Endodermal cell (in vitro differentiated cells): ENCODE data around the gene CD302. TPM values are rescaled to one million over a fixed set of nuclear protein-coding genes. Genes with fewer than 3 reads are reported as not detected.
"Not testable (repeated sequence)": the region's sequence is repeated elsewhere in the genome, so short reads cannot be mapped to it uniquely, and the experiment has no call there.

Source experiments
- DNase-seq: peaks from one replicate; pipeline ENCODE4 v3.0.0-alpha.2; 2017
- H3K27ac ChIP-seq: 2 replicates; pipeline ENCODE4 v1.5.1; 2013; ENCODE audit warnings: mild to moderate bottlenecking, low read depth, low read length, moderate library complexity
- H3K27me3 ChIP-seq: 2 replicates; pipeline ENCODE4 v1.6.1; 2013; ENCODE audit warnings: mild to moderate bottlenecking, low read length, moderate library complexity; ENCODE audit not compliant: insufficient read depth, control insufficient read depth, poor library complexity, severe bottlenecking
- H3K36me3 ChIP-seq: 2 replicates; pipeline ENCODE4 v1.7.0; 2013; ENCODE audit warnings: mild to moderate bottlenecking, low read length, moderate library complexity; ENCODE audit not compliant: control insufficient read depth, insufficient read depth
- H3K4me1 ChIP-seq: one replicate; pipeline ENCODE4 v1.7.0; 2013; ENCODE audit warnings: low read length; ENCODE audit not compliant: control insufficient read depth, insufficient read depth
- H3K4me3 ChIP-seq: 2 replicates; pipeline ENCODE4 v1.5.1; 2013; ENCODE audit warnings: mild to moderate bottlenecking, low read length, moderate library complexity
- H3K9ac ChIP-seq: 2 replicates; pipeline ENCODE4 v1.6.1; 2013; ENCODE audit warnings: mild to moderate bottlenecking, low read length, moderate library complexity; ENCODE audit not compliant: poor library complexity, severe bottlenecking; ENCODE audit errors: extremely low read depth
- H3K9me3 ChIP-seq: 2 replicates; pipeline ENCODE4 v1.6.1; 2013; ENCODE audit warnings: mild to moderate bottlenecking, low read length, moderate library complexity; ENCODE audit not compliant: control insufficient read depth
- H3K27ac Mint-ChIP-seq: 2 replicates; pipeline ENCODE4 v1.8.0; 2020; ENCODE audit warnings: mixed read lengths
- H3K27me3 Mint-ChIP-seq: 2 replicates; pipeline ENCODE4 v1.8.0; 2021; ENCODE audit warnings: mild to moderate bottlenecking, mixed read lengths; ENCODE audit not compliant: insufficient read depth
- H3K36me3 Mint-ChIP-seq: 2 replicates; pipeline ENCODE4 v1.8.0; 2020; ENCODE audit warnings: low read depth, mixed read lengths
- H3K4me1 Mint-ChIP-seq: 2 replicates; pipeline ENCODE4 v1.8.0; 2020; ENCODE audit warnings: mixed read lengths
- H3K4me3 Mint-ChIP-seq: 2 replicates; pipeline ENCODE4 v1.8.0; 2020; ENCODE audit warnings: mild to moderate bottlenecking, moderate library complexity, mixed read lengths
- H3K9me3 Mint-ChIP-seq: 2 replicates; pipeline ENCODE4 v1.8.0; 2020; ENCODE audit warnings: mild to moderate bottlenecking, mixed read lengths
- WGBS, 2 experiments: methylation state at CpG; one replicate each; pipeline versions ENCODE4 v1.1.5 to v1.1.7; 2013; ENCODE audit warnings: missing lambda C conversion rate in 2 of 2, mixed read lengths in 1 of 2; ENCODE audit not compliant: insufficient coverage in 1 of 2, insufficient read length in 1 of 2; 5-methylcytosine and 5-hydroxymethylcytosine counted together
- total RNA-seq, 2 donors: library from RNA; stranded (reverse); fragmentation: NEBNext Ultra II Directional in 1 of 2; extraction: Animal tissue kit (Norgen Biotek cat#: 25700) in 1 of 2; gene quantifications; 2 replicates in 1 of 2; 3 replicates in 1 of 2; pipeline ENCODE4 v1.2.1, GENCODE V29; 2021
- TF ChIP-seq, protein P1 (sequence below): fragments of 200-600 bp; sonication (generic); conservative IDR thresholded peaks from 2 replicates; pipeline ENCODE4 v1.5.0; 2021; ENCODE audit warnings: antibody characterized with exemption, mild to moderate bottlenecking

The CD302 gene
- total RNA-seq, 2 donors from 2014 or later = 1.9 to 2.7 TPM

DNA sequence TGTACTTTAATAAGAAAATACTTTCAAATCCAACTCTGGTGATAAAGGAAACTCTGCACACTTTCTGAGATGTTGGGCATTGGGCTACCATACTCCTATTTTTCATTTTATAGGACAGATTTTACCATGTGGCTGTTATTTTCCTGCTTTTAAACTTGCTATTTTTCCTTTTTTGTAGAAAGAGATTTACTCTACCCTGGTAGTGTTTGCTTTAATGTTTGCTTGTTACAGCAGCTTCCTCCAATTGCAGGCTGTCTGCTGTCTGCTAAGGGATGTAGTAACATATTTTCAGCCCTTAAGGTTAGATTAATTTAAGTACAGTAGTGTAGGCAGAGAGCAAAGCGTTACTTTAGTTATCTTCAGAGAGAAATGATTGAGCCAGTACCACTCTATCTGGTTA, 47.1 kb downstream of the CD302 start:
- H3K36me3 Mint-ChIP-seq = peaks cover 59% of the 10 kb centered on the region
- H3K27me3 Mint-ChIP-seq = no peaks in the 10 kb centered on the region
- H3K4me3 ChIP-seq = no peak overlapping the region

DNA sequence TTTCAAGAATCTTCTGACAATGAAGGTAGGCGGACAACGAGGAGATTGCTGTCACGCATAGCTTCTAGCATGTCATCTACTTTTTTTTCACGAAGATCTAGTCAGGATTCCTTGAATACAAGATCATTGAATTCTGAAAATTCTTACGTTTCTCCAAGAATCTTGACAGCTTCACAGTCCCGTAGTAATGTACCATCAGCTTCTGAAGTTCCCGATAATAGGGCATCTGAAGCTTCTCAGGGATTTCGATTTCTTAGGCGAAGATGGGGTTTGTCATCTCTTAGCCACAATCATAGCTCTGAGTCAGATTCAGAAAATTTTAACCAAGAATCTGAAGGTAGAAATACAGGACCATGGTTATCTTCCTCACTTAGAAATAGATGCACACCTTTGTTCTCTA, 49.9 kb downstream of the CD302 start:
- H3K9me3 ChIP-seq = no peaks in the 10 kb centered on the region
- TF ChIP-seq, protein P1, sequence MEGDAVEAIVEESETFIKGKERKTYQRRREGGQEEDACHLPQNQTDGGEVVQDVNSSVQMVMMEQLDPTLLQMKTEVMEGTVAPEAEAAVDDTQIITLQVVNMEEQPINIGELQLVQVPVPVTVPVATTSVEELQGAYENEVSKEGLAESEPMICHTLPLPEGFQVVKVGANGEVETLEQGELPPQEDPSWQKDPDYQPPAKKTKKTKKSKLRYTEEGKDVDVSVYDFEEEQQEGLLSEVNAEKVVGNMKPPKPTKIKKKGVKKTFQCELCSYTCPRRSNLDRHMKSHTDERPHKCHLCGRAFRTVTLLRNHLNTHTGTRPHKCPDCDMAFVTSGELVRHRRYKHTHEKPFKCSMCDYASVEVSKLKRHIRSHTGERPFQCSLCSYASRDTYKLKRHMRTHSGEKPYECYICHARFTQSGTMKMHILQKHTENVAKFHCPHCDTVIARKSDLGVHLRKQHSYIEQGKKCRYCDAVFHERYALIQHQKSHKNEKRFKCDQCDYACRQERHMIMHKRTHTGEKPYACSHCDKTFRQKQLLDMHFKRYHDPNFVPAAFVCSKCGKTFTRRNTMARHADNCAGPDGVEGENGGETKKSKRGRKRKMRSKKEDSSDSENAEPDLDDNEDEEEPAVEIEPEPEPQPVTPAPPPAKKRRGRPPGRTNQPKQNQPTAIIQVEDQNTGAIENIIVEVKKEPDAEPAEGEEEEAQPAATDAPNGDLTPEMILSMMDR = no peak
- Mint-ChIP-seq H3K4me3 (no peak overlapping the region), H3K27me3 (no peaks in the 10 kb centered on the region), H3K27ac (no peak overlapping the region), H3K4me1 (no peaks in the 10 kb centered on the region), H3K9me3 (no peaks in the 10 kb centered on the region), H3K36me3 (peaks cover 75% of the 10 kb centered on the region)
- H3K27ac ChIP-seq = no peak overlapping the region
- 97% methylated on average over 9 of the region's 9 CpGs for WGBS, 2 experiments
- no peaks in the 10 kb centered on the region for H3K27me3 ChIP-seq
- H3K36me3 ChIP-seq = peaks cover 93% of the 10 kb centered on the region
- DNase-seq = no peak
- no peak overlapping the region for H3K4me3 ChIP-seq
- no peak overlapping the region for H3K9ac ChIP-seq
- no peaks in the 10 kb centered on the region for H3K4me1 ChIP-seq

More for the DNA sequence above, 47.1 kb downstream of the CD302 start:
- Mint-ChIP-seq H3K9me3 (no peaks in the 10 kb centered on the region), H3K4me1 (no peaks in the 10 kb centered on the region), H3K27ac (no peak overlapping the region), H3K4me3 (no peak overlapping the region)
- H3K4me1 ChIP-seq = no peaks in the 10 kb centered on the region
- peaks cover 93% of the 10 kb centered on the region for H3K36me3 ChIP-seq
- H3K9ac ChIP-seq = no peak overlapping the region
- no peaks in the 10 kb centered on the region for H3K27me3 ChIP-seq
- 90 to 97% methylated on average over 1 of the region's 1 CpG for WGBS, 2 experiments
- no peaks in the 10 kb centered on the region for H3K9me3 ChIP-seq
- TF ChIP-seq, protein P1 = no peak
- H3K27ac ChIP-seq = no peak overlapping the region
- DNase-seq = no peak

DNA sequence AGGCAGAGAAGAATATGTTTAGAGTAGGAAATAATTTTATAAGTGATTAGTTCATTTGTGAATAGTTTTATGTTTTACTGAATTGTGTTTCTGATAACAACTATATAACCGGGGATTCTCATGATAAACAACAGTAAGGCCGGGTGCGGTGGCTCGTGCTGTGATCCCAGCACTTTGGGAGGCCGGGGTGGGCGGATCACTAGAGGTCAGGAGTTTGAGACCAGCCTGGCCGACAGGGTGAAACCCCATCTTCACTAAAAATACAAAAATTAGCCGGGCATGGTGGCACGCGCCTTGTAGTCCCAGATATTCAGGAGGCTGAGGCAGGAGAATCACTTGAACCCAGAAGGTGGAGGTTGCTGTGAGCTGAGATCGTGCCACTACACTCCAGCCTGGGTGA, 52.8 kb downstream of the CD302 start:
- not testable (repeated sequence) for H3K27ac ChIP-seq, H3K27me3 ChIP-seq, H3K27ac Mint-ChIP-seq, H3K27me3 Mint-ChIP-seq, H3K4me3 Mint-ChIP-seq, H3K4me1 Mint-ChIP-seq, H3K4me3 ChIP-seq, H3K9me3 Mint-ChIP-seq, DNase-seq, H3K9me3 ChIP-seq, H3K9ac ChIP-seq, H3K4me1 ChIP-seq
- WGBS, 2 experiments = 95 to 100% methylated on average over 10 to 11 of the region's 11 CpGs
- peaks cover 89% of the 10 kb centered on the region for H3K36me3 ChIP-seq
- H3K36me3 Mint-ChIP-seq = peaks cover 73% of the 10 kb centered on the region

DNA sequence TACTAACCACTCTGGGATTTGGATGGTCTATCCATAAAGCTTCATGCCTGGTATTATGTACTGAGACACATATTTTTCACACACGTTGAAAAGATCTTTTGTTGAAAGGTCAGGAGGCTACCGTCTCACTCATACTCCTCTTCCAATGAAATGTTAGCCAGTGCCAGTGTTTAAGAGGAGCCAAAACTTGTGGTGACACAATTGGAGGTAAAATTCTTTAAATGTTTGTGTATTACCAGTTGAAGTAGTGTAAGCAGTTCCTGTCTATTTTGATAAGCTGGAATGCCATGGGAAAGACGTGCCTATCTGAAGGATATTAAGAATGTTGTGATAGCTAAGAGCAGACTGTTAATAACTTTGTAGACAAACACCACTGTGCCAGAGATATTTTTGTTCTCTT, 53.6 kb downstream of the CD302 start:
- TF ChIP-seq, protein P1 = no peak
- no peak overlapping the region for H3K4me3 Mint-ChIP-seq
- Histone ChIP-seq H3K9ac (no peak overlapping the region), H3K4me3 (no peak overlapping the region), H3K27ac (no peak overlapping the region), H3K9me3 (no peaks in the 10 kb centered on the region), H3K27me3 (no peaks in the 10 kb centered on the region), H3K36me3 (peaks cover 90% of the 10 kb centered on the region), H3K4me1 (no peaks in the 10 kb centered on the region)
- H3K9me3 Mint-ChIP-seq = no peaks in the 10 kb centered on the region
- DNase-seq = no peak
- no peak overlapping the region for H3K27ac Mint-ChIP-seq
- no peaks in the 10 kb centered on the region for H3K4me1 Mint-ChIP-seq
- peaks cover 74% of the 10 kb centered on the region for H3K36me3 Mint-ChIP-seq
- H3K27me3 Mint-ChIP-seq = no peaks in the 10 kb centered on the region
- 83 to 94% methylated on average over 3 of the region's 3 CpGs for WGBS, 2 experiments
